Measurements from ENCODE around the gene RGS9BP.

- peak; percentile 30 to 45 for TF ChIP-seq POLR2A (IDR thresholded peaks at IDR 0.05)
- TF ChIP-seq, protein P1, sequence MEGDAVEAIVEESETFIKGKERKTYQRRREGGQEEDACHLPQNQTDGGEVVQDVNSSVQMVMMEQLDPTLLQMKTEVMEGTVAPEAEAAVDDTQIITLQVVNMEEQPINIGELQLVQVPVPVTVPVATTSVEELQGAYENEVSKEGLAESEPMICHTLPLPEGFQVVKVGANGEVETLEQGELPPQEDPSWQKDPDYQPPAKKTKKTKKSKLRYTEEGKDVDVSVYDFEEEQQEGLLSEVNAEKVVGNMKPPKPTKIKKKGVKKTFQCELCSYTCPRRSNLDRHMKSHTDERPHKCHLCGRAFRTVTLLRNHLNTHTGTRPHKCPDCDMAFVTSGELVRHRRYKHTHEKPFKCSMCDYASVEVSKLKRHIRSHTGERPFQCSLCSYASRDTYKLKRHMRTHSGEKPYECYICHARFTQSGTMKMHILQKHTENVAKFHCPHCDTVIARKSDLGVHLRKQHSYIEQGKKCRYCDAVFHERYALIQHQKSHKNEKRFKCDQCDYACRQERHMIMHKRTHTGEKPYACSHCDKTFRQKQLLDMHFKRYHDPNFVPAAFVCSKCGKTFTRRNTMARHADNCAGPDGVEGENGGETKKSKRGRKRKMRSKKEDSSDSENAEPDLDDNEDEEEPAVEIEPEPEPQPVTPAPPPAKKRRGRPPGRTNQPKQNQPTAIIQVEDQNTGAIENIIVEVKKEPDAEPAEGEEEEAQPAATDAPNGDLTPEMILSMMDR (IDR thresholded peaks at IDR 0.05), result no peak
- TF ChIP-seq EP300 (IDR thresholded peaks at IDR 0.05), result peak in 1 of 4 donors; percentile 6
These were observed 523 bp upstream of the RGS9BP start, which contains the start of gene ANKRD27 for GRCh38 chr19:32674931-32675719.
